Measurements from ENCODE around the gene REXO4. TPM values are rescaled to one million over a fixed set of nuclear protein-coding genes. Genes with fewer than 3 reads are reported as not detected.

REXO4 gene
- total and polyA plus RNA-seq, 2 of the 8 experiments (the other 6 are each of a cell fraction or from before 2014, with no cell fraction given): 19.1 to 38.3 TPM

GRCh38 chr9:133441571-133441970, 23.8 kb upstream of the REXO4 start (continued):
- TF ChIP-seq TAF7 (optimal IDR thresholded peaks at IDR 0.05; ENCODE audit: borderline replicate concordance, low read depth, low read length): no peak

Measured in H1 (cell line).